ENCODE results near the gene CUTC.

DNA sequence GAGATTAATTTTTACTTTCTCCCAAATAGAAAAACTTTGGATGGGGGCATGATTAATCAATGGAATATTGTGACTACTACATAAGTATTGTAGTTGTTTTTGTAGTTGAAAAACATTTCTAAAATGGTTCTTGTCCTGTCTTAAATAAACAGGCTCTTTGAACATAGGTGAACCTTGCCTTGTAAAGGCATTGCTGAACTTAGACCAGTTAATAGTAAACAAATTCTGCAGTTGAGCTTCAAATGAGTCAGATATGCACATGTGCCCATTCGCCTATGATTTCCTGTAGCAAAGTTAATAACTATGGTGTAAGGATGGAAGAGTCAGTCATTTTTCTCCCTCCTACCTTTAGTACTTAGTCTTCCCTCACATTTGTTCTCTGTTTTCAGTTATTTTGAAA is 22.6 kb downstream of the CUTC start:
- no peak for TF ChIP-seq CTCF (IDR thresholded peaks at IDR 0.05)
- no peak for TF ChIP-seq POLR2A (IDR thresholded peaks at IDR 0.05)
- TF ChIP-seq EP300 (IDR thresholded peaks at IDR 0.05), result no peak
